Lower lobe of right lung (tissue), 2 donors: ENCODE results near the gene STYXL1. TPM values are rescaled to one million over a fixed set of nuclear protein-coding genes. Genes with fewer than 3 reads are reported as not detected.
"Not testable (repeated sequence)": the region's sequence is repeated elsewhere in the genome, so short reads cannot be mapped to it uniquely, and the experiment has no call there.

Experiments
- ATAC-seq, 2 donors: fragments of 200-7000 bp; cut with Tn5 transposase; one replicate each; pipeline ENCODE4 v1.9.1; 2020 to 2022; ENCODE audit warnings: mild to moderate bottlenecking in 2 of 2, moderate library complexity in 2 of 2
- DNase-seq: peaks from one replicate; pipeline ENCODE4 v3.0.0-alpha.2; 2020
- H3K27ac ChIP-seq: fragments of 200-600 bp; one replicate; pipeline ENCODE4 v1.8.0; 2022
- H3K27me3 ChIP-seq: fragments of 200-600 bp; one replicate; pipeline ENCODE4 v1.8.0; 2022; ENCODE audit warnings: low read depth
- H3K36me3 ChIP-seq: fragments of 200-600 bp; one replicate; pipeline ENCODE4 v1.8.0; 2022; ENCODE audit warnings: mild to moderate bottlenecking
- H3K4me1 ChIP-seq: fragments of 200-600 bp; one replicate; pipeline ENCODE4 v1.8.0; 2022
- H3K4me3 ChIP-seq: fragments of 200-600 bp; one replicate; pipeline ENCODE4 v1.8.0; 2022; ENCODE audit warnings: mild to moderate bottlenecking
- H3K9me3 ChIP-seq: fragments of 200-600 bp; one replicate; pipeline ENCODE4 v1.8.0; 2022
- CTCF ChIP-seq: fragments of 200-600 bp; IDR thresholded peaks from one replicate; pipeline ENCODE4 v1.8.0; 2022; ENCODE audit warnings: antibody characterized with exemption, mild to moderate bottlenecking
- intact Hi-C: fragments of 100-400 bp; cut with DNase I; formaldehyde crosslinking; loops from one replicate; pipeline ENCODE4 v1.11.0; 2022
- total RNA-seq: library from RNA; stranded (reverse); fragmentation: NEBNext Ultra II Directional; extraction: Animal tissue kit (Norgen Biotek cat#: 25700); gene quantifications from one replicate; pipeline ENCODE4 v1.2.1, GENCODE V29; 2021
- donor health status: DM: no; HTN: yes; CAD: no; lungs with severe emphysema.

Gene STYXL1
- total RNA-seq, 1 donor from 2014 or later = 25.6 TPM

- ATAC-seq (no peak), DNase-seq (no peak)
- Histone ChIP-seq H3K9me3 (no peaks in the 10 kb centered on the region), H3K27me3 (no peaks in the 10 kb centered on the region), H3K27ac (no peak overlapping the region), H3K4me3 (no peak overlapping the region), H3K36me3 (peaks cover 100% of the 10 kb centered on the region), H3K4me1 (no peaks in the 10 kb centered on the region)
- TF ChIP-seq CTCF = no peak
- intact Hi-C loops = no loop called here
These were observed 14.5 kb upstream of the STYXL1 start for GRCh38 chr7:76062254-76062653.

GRCh38 chr7:76060842-76061241 is 13.0 kb upstream of the STYXL1 start:
- no peak for ATAC-seq
- no peak for DNase-seq
- H3K4me3 ChIP-seq = no peak overlapping the region
- H3K27me3 ChIP-seq = no peaks in the 10 kb centered on the region
- no peak for TF ChIP-seq CTCF
- no peaks in the 10 kb centered on the region for H3K9me3 ChIP-seq
- peaks cover 100% of the 10 kb centered on the region for H3K36me3 ChIP-seq
- no peaks in the 10 kb centered on the region for H3K4me1 ChIP-seq
- no peak overlapping the region for H3K27ac ChIP-seq
- intact Hi-C loops = no loop called here

- H3K27me3 ChIP-seq, DNase-seq, ATAC-seq, H3K27ac ChIP-seq, H3K4me1 ChIP-seq, H3K4me3 ChIP-seq, H3K9me3 ChIP-seq, intact Hi-C loops: not testable (repeated sequence)
- H3K36me3 ChIP-seq = peaks cover 100% of the 10 kb centered on the region
These were observed 10.9 kb upstream of the STYXL1 start for GRCh38 chr7:76058745-76059144.

- no peak for DNase-seq
- intact Hi-C loops = no loop called here
- no peak overlapping the region for H3K27ac ChIP-seq
- no peaks in the 10 kb centered on the region for H3K9me3 ChIP-seq
- no peak overlapping the region for H3K4me3 ChIP-seq
- H3K4me1 ChIP-seq = no peaks in the 10 kb centered on the region
- no peak for TF ChIP-seq CTCF
- no peaks in the 10 kb centered on the region for H3K27me3 ChIP-seq
- no peak for ATAC-seq
- H3K36me3 ChIP-seq = peaks cover 90% of the 10 kb centered on the region
These were observed 10.0 kb upstream of the STYXL1 start for GRCh38 chr7:76057813-76058145.

- DNase-seq (no peak), ATAC-seq (no peak)
- Histone ChIP-seq H3K36me3 (peaks cover 85% of the 10 kb centered on the region), H3K27me3 (no peaks in the 10 kb centered on the region), H3K27ac (no peak overlapping the region), H3K9me3 (no peaks in the 10 kb centered on the region), H3K4me1 (no peaks in the 10 kb centered on the region), H3K4me3 (no peak overlapping the region)
- intact Hi-C loops = no loop called here
- no peak for TF ChIP-seq CTCF
These were observed 9.5 kb upstream of the STYXL1 start for GRCh38 chr7:76057103-76057812.

GRCh38 chr7:76056241-76056640 is 8.4 kb upstream of the STYXL1 start:
- no peak overlapping the region for H3K27ac ChIP-seq
- peaks cover 83% of the 10 kb centered on the region for H3K36me3 ChIP-seq
- no peaks in the 10 kb centered on the region for H3K4me1 ChIP-seq
- ATAC-seq = no peak
- DNase-seq = no peak
- TF ChIP-seq CTCF = no peak
- intact Hi-C loops = no loop called here
- no peaks in the 10 kb centered on the region for H3K27me3 ChIP-seq
- H3K4me3 ChIP-seq = no peak overlapping the region
- no peaks in the 10 kb centered on the region for H3K9me3 ChIP-seq
